Measurements from ENCODE around the gene MAP3K6.

MAP3K6 gene

DNA sequence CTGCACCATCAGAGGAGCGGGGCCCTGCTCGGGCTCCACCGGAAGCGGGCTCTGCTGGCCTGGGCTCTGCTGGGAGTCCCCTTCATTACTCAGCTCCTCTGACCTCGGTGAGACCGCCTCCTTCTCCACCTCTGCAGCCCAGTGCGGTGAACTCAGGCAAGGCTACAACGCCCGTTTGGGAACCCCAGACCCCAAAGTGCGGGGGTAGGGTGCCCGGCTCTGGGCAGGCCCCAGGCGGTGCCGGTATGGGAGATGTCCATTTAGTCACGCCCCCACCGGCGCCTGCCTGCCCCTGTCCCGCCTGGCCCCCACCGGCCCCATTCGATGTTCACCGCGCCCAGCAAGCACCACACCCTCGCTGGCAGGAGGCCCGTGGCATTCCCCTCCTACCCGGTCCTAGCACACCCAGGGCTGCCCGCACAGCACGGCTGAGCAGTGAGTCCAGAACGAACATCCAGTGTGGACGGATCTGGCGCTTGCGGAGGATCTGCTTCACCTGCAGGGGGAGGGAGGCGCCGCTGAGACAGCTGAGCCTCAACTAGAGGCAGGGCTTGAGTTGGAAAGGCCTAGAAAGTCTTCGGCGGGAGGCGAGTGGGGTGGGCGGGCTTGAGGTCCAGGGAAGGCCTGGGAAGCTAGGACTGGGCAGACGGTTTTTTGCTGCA, 10.0 kb downstream of the MAP3K6 start:
- H3K9me3 ChIP-seq (ENCODE audit: control insufficient read depth, low read length): no peaks in the 10 kb centered on the region
- H3K4me1 ChIP-seq (ENCODE audit: control insufficient read depth, insufficient read depth, low read length, poor library complexity, severe bottlenecking): peaks cover 35% of the 10 kb centered on the region
- peak overlapping the region; percentile 54 for H3K4me3 ChIP-seq (ENCODE audit: insufficient read depth, low read depth, low read length, poor library complexity, severe bottlenecking)
- peak overlapping the region; percentile 59 for H3K27ac ChIP-seq (ENCODE audit: insufficient read depth, low read length, poor library complexity, severe bottlenecking)
- DNase-seq: peak; percentile 27 to 58 (median 29)
- H3K27me3 ChIP-seq (replicated peaks; ENCODE audit: control insufficient read depth, insufficient read depth, low read length, poor library complexity, severe bottlenecking): no peaks in the 10 kb centered on the region
- peaks cover 11% of the 10 kb centered on the region for H3K36me3 ChIP-seq (ENCODE audit: control insufficient read depth, insufficient read depth, low read length)

- H3K4me3 ChIP-seq (ENCODE audit: insufficient read depth, low read depth, low read length, poor library complexity, severe bottlenecking): no peak overlapping the region
- no peaks in the 10 kb centered on the region for H3K27me3 ChIP-seq (replicated peaks; ENCODE audit: control insufficient read depth, insufficient read depth, low read length, poor library complexity, severe bottlenecking)
- peak overlapping the region; percentile 59 for H3K27ac ChIP-seq (ENCODE audit: insufficient read depth, low read length, poor library complexity, severe bottlenecking)
- no peak for DNase-seq
- no peaks in the 10 kb centered on the region for H3K9me3 ChIP-seq (ENCODE audit: control insufficient read depth, low read length)
- peaks cover 16% of the 10 kb centered on the region for H3K36me3 ChIP-seq (ENCODE audit: control insufficient read depth, insufficient read depth, low read length)
- H3K4me1 ChIP-seq (ENCODE audit: control insufficient read depth, insufficient read depth, low read length, poor library complexity, severe bottlenecking): peaks cover 35% of the 10 kb centered on the region
These were observed 10.5 kb downstream of the MAP3K6 start for GRCh38 chr1:27356277-27356618.

GRCh38 chr1:27355683-27356082, 11.1 kb downstream of the MAP3K6 start:
- Histone ChIP-seq H3K36me3 (ENCODE audit: control insufficient read depth, insufficient read depth, low read length) (peaks cover 21% of the 10 kb centered on the region), H3K27ac (ENCODE audit: insufficient read depth, low read length, poor library complexity, severe bottlenecking) (no peak overlapping the region), H3K4me1 (ENCODE audit: control insufficient read depth, insufficient read depth, low read length, poor library complexity, severe bottlenecking) (peaks cover 35% of the 10 kb centered on the region), H3K4me3 (ENCODE audit: insufficient read depth, low read depth, low read length, poor library complexity, severe bottlenecking) (no peak overlapping the region), H3K27me3 (replicated peaks; ENCODE audit: control insufficient read depth, insufficient read depth, low read length, poor library complexity, severe bottlenecking) (no peaks in the 10 kb centered on the region), H3K9me3 (ENCODE audit: control insufficient read depth, low read length) (no peaks in the 10 kb centered on the region)
- no peak for DNase-seq

DNA sequence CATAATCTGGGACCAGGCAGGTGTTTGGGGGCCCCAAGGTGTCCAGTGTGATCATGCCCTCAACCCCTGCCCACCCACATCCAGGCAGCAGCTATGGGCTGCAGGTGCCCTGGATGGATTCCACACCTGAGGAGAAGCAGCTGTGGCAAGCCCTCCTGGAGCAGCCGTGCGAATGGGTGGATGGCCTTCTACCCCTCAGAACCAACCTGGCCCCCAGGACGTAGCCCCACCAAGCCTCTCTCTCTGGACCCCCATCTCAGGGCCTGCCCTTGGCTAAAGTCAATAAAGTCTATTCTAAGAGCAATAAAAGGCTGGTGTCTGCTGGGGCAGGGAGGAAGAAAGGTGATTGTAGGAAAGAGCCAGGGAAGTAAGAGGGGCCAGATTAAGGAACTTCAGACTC, 13.1 kb downstream of the MAP3K6 start:
- H3K36me3 ChIP-seq (ENCODE audit: control insufficient read depth, insufficient read depth, low read length): peaks cover 36% of the 10 kb centered on the region
- DNase-seq: no peak
- H3K9me3 ChIP-seq (ENCODE audit: control insufficient read depth, low read length): no peaks in the 10 kb centered on the region
- no peak overlapping the region for H3K4me3 ChIP-seq (ENCODE audit: insufficient read depth, low read depth, low read length, poor library complexity, severe bottlenecking)
- no peak overlapping the region for H3K27ac ChIP-seq (ENCODE audit: insufficient read depth, low read length, poor library complexity, severe bottlenecking)
- peaks cover 24% of the 10 kb centered on the region for H3K4me1 ChIP-seq (ENCODE audit: control insufficient read depth, insufficient read depth, low read length, poor library complexity, severe bottlenecking)
- H3K27me3 ChIP-seq (replicated peaks; ENCODE audit: control insufficient read depth, insufficient read depth, low read length, poor library complexity, severe bottlenecking): no peaks in the 10 kb centered on the region

- Histone ChIP-seq H3K27ac (ENCODE audit: insufficient read depth, low read length, poor library complexity, severe bottlenecking) (no peak overlapping the region), H3K4me1 (ENCODE audit: control insufficient read depth, insufficient read depth, low read length, poor library complexity, severe bottlenecking) (peaks cover 24% of the 10 kb centered on the region), H3K36me3 (ENCODE audit: control insufficient read depth, insufficient read depth, low read length) (peaks cover 36% of the 10 kb centered on the region), H3K4me3 (ENCODE audit: insufficient read depth, low read depth, low read length, poor library complexity, severe bottlenecking) (no peak overlapping the region), H3K9me3 (ENCODE audit: control insufficient read depth, low read length) (no peaks in the 10 kb centered on the region), H3K27me3 (replicated peaks; ENCODE audit: control insufficient read depth, insufficient read depth, low read length, poor library complexity, severe bottlenecking) (no peaks in the 10 kb centered on the region)
- no peak for DNase-seq
These were observed 13.6 kb downstream of the MAP3K6 start for GRCh38 chr1:27353166-27353565.

GRCh38 chr1:27351541-27352107, 15.1 kb downstream of the MAP3K6 start:
- Histone ChIP-seq H3K27me3 (replicated peaks; ENCODE audit: control insufficient read depth, insufficient read depth, low read length, poor library complexity, severe bottlenecking) (no peaks in the 10 kb centered on the region), H3K4me3 (ENCODE audit: insufficient read depth, low read depth, low read length, poor library complexity, severe bottlenecking) (no peak overlapping the region), H3K36me3 (ENCODE audit: control insufficient read depth, insufficient read depth, low read length) (peaks cover 46% of the 10 kb centered on the region), H3K9me3 (ENCODE audit: control insufficient read depth, low read length) (no peaks in the 10 kb centered on the region), H3K4me1 (ENCODE audit: control insufficient read depth, insufficient read depth, low read length, poor library complexity, severe bottlenecking) (peaks cover 8% of the 10 kb centered on the region), H3K27ac (ENCODE audit: insufficient read depth, low read length, poor library complexity, severe bottlenecking) (no peak overlapping the region)
- no peak for DNase-seq

GRCh38 chr1:27350663-27351540, 15.9 kb downstream of the MAP3K6 start:
- peaks cover 52% of the 10 kb centered on the region for H3K36me3 ChIP-seq (ENCODE audit: control insufficient read depth, insufficient read depth, low read length)
- H3K4me3 ChIP-seq (ENCODE audit: insufficient read depth, low read depth, low read length, poor library complexity, severe bottlenecking): no peak overlapping the region
- no peak overlapping the region for H3K27ac ChIP-seq (ENCODE audit: insufficient read depth, low read length, poor library complexity, severe bottlenecking)
- no peak for DNase-seq
- H3K4me1 ChIP-seq (ENCODE audit: control insufficient read depth, insufficient read depth, low read length, poor library complexity, severe bottlenecking): peaks cover 1% of the 10 kb centered on the region
- no peaks in the 10 kb centered on the region for H3K9me3 ChIP-seq (ENCODE audit: control insufficient read depth, low read length)
- no peaks in the 10 kb centered on the region for H3K27me3 ChIP-seq (replicated peaks; ENCODE audit: control insufficient read depth, insufficient read depth, low read length, poor library complexity, severe bottlenecking)

- peaks cover 4% of the 10 kb centered on the region for H3K4me1 ChIP-seq (ENCODE audit: control insufficient read depth, insufficient read depth, low read length, poor library complexity, severe bottlenecking)
- no peaks in the 10 kb centered on the region for H3K9me3 ChIP-seq (ENCODE audit: control insufficient read depth, low read length)
- peak overlapping the region; percentile 12 for H3K4me3 ChIP-seq (ENCODE audit: insufficient read depth, low read depth, low read length, poor library complexity, severe bottlenecking)
- no peak overlapping the region for H3K27ac ChIP-seq (ENCODE audit: insufficient read depth, low read length, poor library complexity, severe bottlenecking)
- no peak for DNase-seq
- no peaks in the 10 kb centered on the region for H3K27me3 ChIP-seq (replicated peaks; ENCODE audit: control insufficient read depth, insufficient read depth, low read length, poor library complexity, severe bottlenecking)
- H3K36me3 ChIP-seq (ENCODE audit: control insufficient read depth, insufficient read depth, low read length): peaks cover 52% of the 10 kb centered on the region
These were observed 16.7 kb downstream of the MAP3K6 start for GRCh38 chr1:27349784-27350662.

DNA sequence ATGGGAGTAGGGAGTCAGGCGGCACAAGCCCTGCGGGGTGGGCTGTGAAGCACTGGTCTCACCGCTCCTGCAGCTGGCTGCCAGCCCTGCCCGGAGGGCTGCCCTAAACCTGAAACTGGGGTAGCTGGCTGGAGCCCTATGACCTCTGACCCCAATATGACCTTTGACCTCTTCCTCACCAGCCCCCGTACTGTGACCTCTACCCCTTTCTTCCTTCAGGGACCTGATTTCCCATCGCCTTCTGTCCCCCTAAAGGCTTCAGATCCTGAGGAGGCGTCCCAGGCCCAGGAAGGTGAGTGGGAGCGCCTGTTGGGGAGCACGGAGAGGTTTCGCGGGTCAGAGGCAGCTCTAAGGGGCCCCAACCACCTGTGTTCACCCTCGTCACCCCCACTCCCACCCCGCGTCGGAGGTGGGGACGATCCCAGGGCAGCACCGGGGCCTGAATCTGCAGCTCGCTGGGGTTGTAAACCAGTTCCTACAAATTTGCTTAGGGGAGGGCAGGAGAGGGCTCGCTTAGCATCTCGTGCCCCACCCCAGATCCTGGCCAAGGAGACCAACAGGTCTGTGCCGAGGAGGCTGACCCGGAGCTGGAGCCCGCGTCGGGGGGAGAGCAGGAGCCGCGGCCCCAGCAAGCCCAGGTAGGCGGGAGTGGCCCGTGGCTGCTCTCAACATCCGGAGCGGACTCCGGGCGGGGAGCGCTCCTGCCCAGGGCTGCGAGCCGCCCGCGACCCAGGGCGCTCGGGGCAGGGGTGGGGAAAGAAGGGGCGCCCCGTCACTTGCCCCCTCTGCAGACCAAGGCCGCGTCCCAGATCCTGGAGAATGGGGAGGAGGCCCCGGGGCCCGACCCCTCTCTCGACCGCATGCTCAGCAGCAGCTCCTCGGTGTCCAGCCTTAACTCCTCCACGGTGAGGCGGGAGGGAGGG, 17.6 kb downstream of the MAP3K6 start:
- no peak for DNase-seq
- peak overlapping the region; percentile 12 for H3K4me3 ChIP-seq (ENCODE audit: insufficient read depth, low read depth, low read length, poor library complexity, severe bottlenecking)
- no peaks in the 10 kb centered on the region for H3K9me3 ChIP-seq (ENCODE audit: control insufficient read depth, low read length)
- peaks cover 9% of the 10 kb centered on the region for H3K4me1 ChIP-seq (ENCODE audit: control insufficient read depth, insufficient read depth, low read length, poor library complexity, severe bottlenecking)
- no peaks in the 10 kb centered on the region for H3K27me3 ChIP-seq (replicated peaks; ENCODE audit: control insufficient read depth, insufficient read depth, low read length, poor library complexity, severe bottlenecking)
- H3K36me3 ChIP-seq (ENCODE audit: control insufficient read depth, insufficient read depth, low read length): peaks cover 52% of the 10 kb centered on the region
- peak overlapping the region; percentile 48 for H3K27ac ChIP-seq (ENCODE audit: insufficient read depth, low read length, poor library complexity, severe bottlenecking)

All from effector memory CD4-positive, alpha-beta T cell (primary cell).